MM.1S (cell line): ENCODE data around the gene PYM1.

Experiments used
- DNase-seq: peaks from one replicate; pipeline ENCODE4 v3.0.0-alpha.2; 2015
- H2AFZ ChIP-seq: fragments of 300-600 bp; sonication (generic); 2 replicates; pipeline ENCODE4 v1.6.0; 2016; ENCODE audit warnings: antibody characterized with exemption, low read length
- H3F3A ChIP-seq: fragments of 300-600 bp; sonication (generic); 2 replicates; pipeline ENCODE4 v1.6.1; 2016; ENCODE audit warnings: mild to moderate bottlenecking, antibody characterized with exemption, low read length, moderate library complexity, mixed read lengths; ENCODE audit not compliant: insufficient read depth
- H3K27ac ChIP-seq: fragments of 300-600 bp; sonication (generic); 2 replicates; pipeline ENCODE4 v1.5.1; 2016; ENCODE audit warnings: mild to moderate bottlenecking, low read length
- H3K27me3 ChIP-seq: fragments of 300-600 bp; sonication (generic); replicated peaks from 2 replicates; pipeline ENCODE4 v1.6.0; 2016; ENCODE audit warnings: low read length; ENCODE audit not compliant: insufficient read depth
- H3K36me3 ChIP-seq: fragments of 300-600 bp; sonication (generic); replicated peaks from 2 replicates; pipeline ENCODE4 v1.6.1; 2016; ENCODE audit warnings: mild to moderate bottlenecking, low read length, mixed read lengths; ENCODE audit not compliant: insufficient read depth
- H3K4me1 ChIP-seq: fragments of 300-600 bp; sonication (generic); 2 replicates; pipeline ENCODE4 v1.6.1; 2016; ENCODE audit warnings: low read length, mixed read lengths
- H3K4me2 ChIP-seq: fragments of 300-600 bp; sonication (generic); 2 replicates; pipeline ENCODE4 v1.6.0; 2016; ENCODE audit warnings: low read depth, low read length
- H3K4me3 ChIP-seq: fragments of 300-600 bp; sonication (generic); 2 replicates; pipeline ENCODE4 v1.5.1; 2016; ENCODE audit warnings: low read length, mixed read lengths
- H3K79me2 ChIP-seq: fragments of 300-600 bp; sonication (generic); 2 replicates; pipeline ENCODE4 v1.6.1; 2016; ENCODE audit warnings: mixed run types, low read length, mixed read lengths
- H3K9ac ChIP-seq: fragments of 300-600 bp; sonication (generic); 2 replicates; pipeline ENCODE4 v1.6.1; 2016; ENCODE audit warnings: low read length, mixed read lengths
- H3K9me2 ChIP-seq: fragments of 300-600 bp; sonication (generic); replicated peaks from 2 replicates; pipeline ENCODE4 v1.6.1; 2016; ENCODE audit warnings: mild to moderate bottlenecking, low read length, mixed read lengths; ENCODE audit not compliant: insufficient read depth
- H3K9me3 ChIP-seq: fragments of 300-600 bp; sonication (generic); replicated peaks from 2 replicates; pipeline ENCODE4 v1.6.1; 2016; ENCODE audit warnings: mild to moderate bottlenecking, low read length, mixed read lengths; ENCODE audit not compliant: insufficient read depth
- H4K20me1 ChIP-seq: fragments of 300-600 bp; sonication (generic); 2 replicates; pipeline ENCODE4 v1.6.1; 2016; ENCODE audit warnings: mild to moderate bottlenecking, low read length, moderate library complexity, mixed read lengths; ENCODE audit not compliant: insufficient read depth
- CTCF ChIP-seq: fragments of 300-600 bp; sonication (generic); IDR thresholded peaks from 2 replicates; pipeline ENCODE4 v1.5.1; 2016; ENCODE audit warnings: antibody characterized with exemption, low read length, mixed read lengths
- EZH2 ChIP-seq: fragments of 300-600 bp; sonication (generic); optimal IDR thresholded peaks from 2 replicates; pipeline ENCODE3; 2017; ENCODE audit warnings: low read depth, mild to moderate bottlenecking, antibody characterized with exemption, low read length, mixed read lengths
- EZH2phosphoT487 ChIP-seq: fragments of 300-600 bp; sonication (generic); IDR thresholded peaks from 2 replicates; pipeline ENCODE4 v1.6.1; 2018; ENCODE audit warnings: antibody characterized with exemption, low read length

PYM1 gene

GRCh38 chr12:55957106-55957859 is 29.6 kb upstream of the PYM1 start:
- Histone ChIP-seq H3K27ac (no peak overlapping the region), H3K79me2 (no peaks in the 10 kb centered on the region), H3K9ac (no peak overlapping the region), H3F3A (no peaks in the 10 kb centered on the region), H3K9me2 (no peaks in the 10 kb centered on the region), H3K4me3 (no peak overlapping the region), H4K20me1 (no peaks in the 10 kb centered on the region), H2AFZ (no peak overlapping the region), H3K9me3 (no peaks in the 10 kb centered on the region), H3K4me1 (no peaks in the 10 kb centered on the region), H3K36me3 (no peaks in the 10 kb centered on the region), H3K27me3 (no peaks in the 10 kb centered on the region), H3K4me2 (no peak overlapping the region)
- TF ChIP-seq EZH2phosphoT487 (no peak), CTCF (no peak), EZH2 (no peak)
- DNase-seq: peak; percentile 32

DNA sequence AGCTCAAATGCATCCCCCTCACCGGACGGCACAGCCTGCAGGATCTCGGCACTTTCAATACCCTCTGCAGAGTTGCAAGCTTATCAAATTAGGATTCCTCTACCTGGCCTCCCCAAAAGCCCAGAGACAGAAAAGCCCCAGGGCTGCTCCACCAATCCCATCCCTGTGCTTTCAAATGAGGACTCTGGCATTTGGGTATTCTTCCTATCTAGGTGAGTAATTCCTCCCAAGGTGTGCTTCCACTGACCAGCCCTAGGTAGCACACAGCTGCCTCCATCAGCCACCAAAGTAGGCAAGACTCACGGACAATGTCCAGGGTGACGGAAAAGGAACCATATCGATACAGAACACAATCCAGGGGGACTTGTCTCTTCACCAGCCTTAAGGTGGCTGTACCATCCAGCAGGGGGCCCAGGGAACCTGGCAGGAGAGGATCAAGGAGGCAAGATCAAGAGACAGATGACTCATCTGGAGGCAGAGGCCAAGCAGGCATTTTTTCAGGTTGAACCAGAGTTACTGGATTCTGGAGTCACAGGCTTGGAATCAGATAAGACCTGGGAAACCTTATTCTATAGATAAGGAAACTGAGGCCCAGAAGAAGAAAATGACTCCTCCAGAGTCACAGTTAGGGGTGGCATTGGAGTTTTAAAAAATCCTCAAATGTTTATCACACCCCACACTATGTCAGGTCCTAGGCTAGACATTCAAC is 28.3 kb upstream of the PYM1 start:
- H3K9ac ChIP-seq: no peak overlapping the region
- no peaks in the 10 kb centered on the region for H4K20me1 ChIP-seq
- H3K9me2 ChIP-seq: no peaks in the 10 kb centered on the region
- H3K79me2 ChIP-seq: no peaks in the 10 kb centered on the region
- H3K27me3 ChIP-seq: no peaks in the 10 kb centered on the region
- H3K9me3 ChIP-seq: no peaks in the 10 kb centered on the region
- no peak for DNase-seq
- no peak overlapping the region for H3K4me3 ChIP-seq
- H2AFZ ChIP-seq: no peak overlapping the region
- no peaks in the 10 kb centered on the region for H3K4me1 ChIP-seq
- H3K27ac ChIP-seq: no peak overlapping the region
- no peak overlapping the region for H3K4me2 ChIP-seq
- TF ChIP-seq EZH2: no peak
- TF ChIP-seq CTCF: no peak; the same call in 1 of the 2 replicates
- no peak for TF ChIP-seq EZH2phosphoT487
- H3K36me3 ChIP-seq: no peaks in the 10 kb centered on the region
- no peaks in the 10 kb centered on the region for H3F3A ChIP-seq

- TF ChIP-seq EZH2: no peak
- TF ChIP-seq EZH2phosphoT487: no peak
- Histone ChIP-seq H3K4me3 (no peak overlapping the region), H3K27me3 (no peaks in the 10 kb centered on the region), H4K20me1 (no peaks in the 10 kb centered on the region), H3K9me2 (no peaks in the 10 kb centered on the region), H3K36me3 (no peaks in the 10 kb centered on the region), H3K27ac (no peak overlapping the region), H3K79me2 (no peaks in the 10 kb centered on the region), H3F3A (no peaks in the 10 kb centered on the region), H2AFZ (no peak overlapping the region), H3K4me1 (no peaks in the 10 kb centered on the region), H3K4me2 (no peak overlapping the region), H3K9ac (no peak overlapping the region), H3K9me3 (no peaks in the 10 kb centered on the region)
- no peak for DNase-seq
Measured at GRCh38 chr12:55955344-55955743, 27.6 kb upstream of the PYM1 start.
